GM12864 (cell line): ENCODE data around the gene C19orf33.

ENCODE experiments used
- DNase-seq: peaks from one replicate; pipeline ENCODE4 v3.0.0-alpha.2; 2011; ENCODE audit warnings: low read depth
- H3K4me3 ChIP-seq: 2 replicates; pipeline ENCODE4 v1.5.1; 2011; ENCODE audit warnings: mild to moderate bottlenecking, low read depth, low read length, control low read depth
- TF ChIP-seq, protein P1 (sequence below): IDR thresholded peaks from 2 replicates; pipeline ENCODE4 v1.5.1; 2011; ENCODE audit warnings: low read depth, mild to moderate bottlenecking, moderate library complexity, low read length, control low read depth, inconsistent platforms; ENCODE audit errors: missing control alignments

C19orf33 gene

GRCh38 chr19:38280030-38280921 lies 23.8 kb upstream of the C19orf33 start:
- TF ChIP-seq, protein P1, sequence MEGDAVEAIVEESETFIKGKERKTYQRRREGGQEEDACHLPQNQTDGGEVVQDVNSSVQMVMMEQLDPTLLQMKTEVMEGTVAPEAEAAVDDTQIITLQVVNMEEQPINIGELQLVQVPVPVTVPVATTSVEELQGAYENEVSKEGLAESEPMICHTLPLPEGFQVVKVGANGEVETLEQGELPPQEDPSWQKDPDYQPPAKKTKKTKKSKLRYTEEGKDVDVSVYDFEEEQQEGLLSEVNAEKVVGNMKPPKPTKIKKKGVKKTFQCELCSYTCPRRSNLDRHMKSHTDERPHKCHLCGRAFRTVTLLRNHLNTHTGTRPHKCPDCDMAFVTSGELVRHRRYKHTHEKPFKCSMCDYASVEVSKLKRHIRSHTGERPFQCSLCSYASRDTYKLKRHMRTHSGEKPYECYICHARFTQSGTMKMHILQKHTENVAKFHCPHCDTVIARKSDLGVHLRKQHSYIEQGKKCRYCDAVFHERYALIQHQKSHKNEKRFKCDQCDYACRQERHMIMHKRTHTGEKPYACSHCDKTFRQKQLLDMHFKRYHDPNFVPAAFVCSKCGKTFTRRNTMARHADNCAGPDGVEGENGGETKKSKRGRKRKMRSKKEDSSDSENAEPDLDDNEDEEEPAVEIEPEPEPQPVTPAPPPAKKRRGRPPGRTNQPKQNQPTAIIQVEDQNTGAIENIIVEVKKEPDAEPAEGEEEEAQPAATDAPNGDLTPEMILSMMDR, result no peak
- no peak for DNase-seq
- no peak overlapping the region for H3K4me3 ChIP-seq

DNA sequence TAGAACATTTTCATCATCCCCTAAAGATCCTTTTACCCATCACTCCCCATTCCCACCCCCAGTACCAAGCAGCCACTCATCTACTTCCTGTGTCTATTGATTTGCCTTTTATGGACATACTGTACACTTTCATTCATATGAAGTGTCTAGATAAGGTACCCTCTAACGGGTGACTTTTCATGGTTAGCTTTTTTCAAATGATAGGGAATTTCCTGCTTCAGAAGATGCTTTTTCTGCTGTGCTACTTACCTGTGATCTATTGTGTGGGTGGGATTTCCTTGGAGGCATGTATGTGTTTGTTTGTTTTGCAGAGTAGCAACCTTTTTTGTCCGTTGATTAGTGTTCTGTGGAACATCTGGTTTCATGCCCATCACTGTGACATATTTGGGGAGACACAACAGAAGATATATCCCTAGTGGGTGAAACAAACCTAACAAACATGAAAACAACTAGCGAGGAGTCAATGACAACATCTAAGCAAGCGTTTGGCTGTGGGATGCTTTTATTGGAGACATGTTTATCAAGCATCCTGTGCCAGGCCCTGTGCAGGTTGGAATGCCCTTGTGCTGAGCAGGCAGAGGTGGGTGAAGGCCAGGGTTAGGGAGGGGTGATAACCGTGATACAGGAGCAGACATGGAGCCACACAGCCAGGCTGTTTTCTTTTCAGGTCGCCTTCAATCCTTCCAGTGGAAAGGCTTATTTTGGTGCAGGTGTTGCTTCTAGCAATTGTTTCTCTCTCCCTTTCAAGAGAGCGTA lies 22.1 kb upstream of the C19orf33 start:
- TF ChIP-seq, protein P1, result no peak
- DNase-seq, result no peak

DNA sequence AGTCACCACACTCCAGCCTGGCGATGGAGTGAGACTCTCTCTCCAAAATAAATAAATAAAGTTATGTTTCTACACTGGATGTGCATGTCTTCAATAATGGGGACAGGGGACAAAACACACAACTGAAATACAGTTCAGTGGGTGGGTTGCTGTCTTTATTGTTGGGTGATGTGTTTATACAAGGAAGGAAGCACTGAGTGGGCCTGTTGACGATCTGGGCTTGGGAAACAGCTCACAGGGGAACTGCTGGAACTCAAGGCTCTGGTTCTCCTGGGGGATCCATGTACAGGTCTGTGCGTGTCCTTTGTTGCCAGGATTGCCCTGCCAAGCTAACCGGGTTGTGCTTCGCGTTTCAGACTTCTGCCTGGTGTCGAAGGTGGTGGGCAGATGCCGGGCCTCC lies 20.8 kb upstream of the C19orf33 start:
- TF ChIP-seq, protein P1, result no peak
- no peak overlapping the region for H3K4me3 ChIP-seq
- no peak for DNase-seq

More for the DNA sequence above, 22.1 kb upstream of the C19orf33 start:
- H3K4me3 ChIP-seq, result no peak overlapping the region

- no peak overlapping the region for H3K4me3 ChIP-seq
- TF ChIP-seq, protein P1, result no peak
- DNase-seq, result no peak
Observed at GRCh38 chr19:38284422-38284821, 19.6 kb upstream of the C19orf33 start.

DNA sequence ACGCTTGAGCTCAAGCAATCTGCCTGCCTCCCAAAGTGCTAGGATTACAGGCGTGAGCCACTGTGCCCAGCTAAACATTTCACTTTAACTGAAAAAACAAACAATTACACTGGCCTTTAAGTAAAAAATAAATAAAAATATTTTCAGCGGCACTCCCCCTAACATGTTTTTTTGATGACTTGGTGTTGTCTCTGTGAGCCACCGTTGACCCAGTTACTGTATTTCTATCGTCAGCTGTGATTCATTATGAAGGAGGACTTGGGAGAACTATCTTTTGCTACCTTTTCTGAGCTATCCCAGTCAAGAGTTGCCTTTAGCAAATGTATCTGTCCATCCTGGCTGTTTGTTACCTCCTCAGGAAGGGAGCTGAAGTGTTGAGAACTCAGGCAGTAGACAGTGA lies 18.5 kb upstream of the C19orf33 start:
- H3K4me3 ChIP-seq, result no peak overlapping the region
- TF ChIP-seq, protein P1, result no peak
- no peak for DNase-seq

DNA sequence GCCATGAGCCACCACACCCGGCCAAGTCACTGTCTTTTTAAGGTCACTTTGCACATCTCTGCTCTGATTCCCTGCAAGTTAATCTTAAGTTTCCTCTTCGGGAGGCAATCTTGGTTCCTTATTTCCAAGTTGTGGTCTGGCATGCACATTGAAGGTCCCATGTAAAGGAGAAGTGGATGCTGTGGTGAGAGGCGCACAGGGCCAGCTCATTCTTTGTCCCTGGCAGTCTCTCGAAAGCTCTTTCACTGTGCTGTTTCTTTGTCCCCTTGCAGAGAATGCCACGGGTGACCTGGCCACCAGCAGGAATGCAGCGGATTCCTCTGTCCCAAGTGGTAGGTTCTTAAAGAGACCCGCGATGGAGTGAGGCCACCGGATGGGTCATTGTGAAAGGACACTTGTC lies 16.4 kb upstream of the C19orf33 start:
- DNase-seq, result no peak
- TF ChIP-seq, protein P1, result no peak
- no peak overlapping the region for H3K4me3 ChIP-seq
